IPS-15b (cell line): ENCODE measurements around the gene TCF7L2.
"Not testable (repeated sequence)": the region's sequence is repeated elsewhere in the genome, so short reads cannot be mapped to it uniquely, and the experiment has no call there.

Source experiments
- H3K27me3 ChIP-seq: one replicate; pipeline ENCODE4 v1.6.1; 2013; ENCODE audit warnings: low read length; ENCODE audit not compliant: control insufficient read depth, insufficient read depth
- H3K36me3 ChIP-seq: one replicate; pipeline ENCODE4 v1.6.1; 2013; ENCODE audit warnings: low read length; ENCODE audit not compliant: control insufficient read depth, insufficient read depth
- H3K4me1 ChIP-seq: one replicate; pipeline ENCODE4 v1.6.1; 2013; ENCODE audit warnings: mild to moderate bottlenecking, low read length; ENCODE audit not compliant: control insufficient read depth, insufficient read depth
- H3K4me3 ChIP-seq: one replicate; pipeline ENCODE4 v1.5.1; 2013; ENCODE audit warnings: low read depth, low read length
- H3K9ac ChIP-seq: one replicate; pipeline ENCODE4 v1.6.1; 2013; ENCODE audit warnings: low read depth, mild to moderate bottlenecking, low read length
- H3K9me3 ChIP-seq: one replicate; pipeline ENCODE4 v1.6.1; 2013; ENCODE audit warnings: mild to moderate bottlenecking, low read length; ENCODE audit not compliant: control insufficient read depth, insufficient read depth

The TCF7L2 gene

DNA sequence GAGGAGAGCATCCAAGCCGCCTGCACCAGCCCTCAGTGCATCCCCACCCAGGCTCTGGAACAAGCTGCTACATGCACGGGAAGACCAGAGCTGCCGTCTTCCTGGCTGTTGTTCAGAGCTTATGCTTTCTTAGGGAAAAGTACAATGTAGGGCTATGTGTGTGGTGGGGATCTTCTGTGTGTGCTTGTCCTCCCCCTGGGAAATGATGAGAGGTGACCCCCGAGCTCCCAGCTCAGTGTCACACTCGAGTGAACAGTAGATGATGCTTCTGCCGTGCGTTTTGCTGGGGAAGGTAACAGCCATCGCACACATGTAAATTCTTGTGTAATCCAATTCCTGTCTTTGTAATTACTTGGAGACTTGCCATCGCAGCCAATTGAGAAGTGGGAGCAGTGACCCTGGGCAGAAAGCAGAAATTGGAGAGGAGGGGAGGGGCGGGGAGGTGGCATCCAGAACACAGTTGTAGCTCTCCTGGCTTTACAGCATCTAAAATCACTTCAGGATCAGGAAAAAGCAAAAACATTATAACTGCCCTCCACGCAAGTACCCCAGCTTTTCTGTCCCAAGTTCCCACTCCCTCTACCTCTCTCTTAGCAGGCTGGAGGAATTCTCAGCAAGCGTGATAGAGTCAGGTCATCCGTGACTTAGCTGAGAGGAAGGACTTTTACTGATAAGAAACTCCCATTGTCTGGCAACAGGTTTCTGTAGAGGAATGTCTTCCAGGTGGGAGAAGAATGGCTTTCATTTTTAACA is 149.6 kb downstream of the TCF7L2 start:
- H3K27me3 ChIP-seq = no peaks in the 10 kb centered on the region
- peaks cover 12% of the 10 kb centered on the region for H3K36me3 ChIP-seq
- no peak overlapping the region for H3K4me3 ChIP-seq
- H3K4me1 ChIP-seq = no peaks in the 10 kb centered on the region
- H3K9ac ChIP-seq = no peak overlapping the region
- no peaks in the 10 kb centered on the region for H3K9me3 ChIP-seq

GRCh38 chr10:113100281-113100680 is 150.2 kb downstream of the TCF7L2 start:
- Histone ChIP-seq H3K27me3 (no peaks in the 10 kb centered on the region), H3K9ac (no peak overlapping the region), H3K4me3 (no peak overlapping the region), H3K36me3 (peaks cover 12% of the 10 kb centered on the region), H3K4me1 (no peaks in the 10 kb centered on the region), H3K9me3 (no peaks in the 10 kb centered on the region)

- Histone ChIP-seq H3K4me1 (peaks cover 3% of the 10 kb centered on the region), H3K9ac (no peak overlapping the region), H3K4me3 (no peak overlapping the region), H3K27me3 (no peaks in the 10 kb centered on the region), H3K36me3 (peaks cover 3% of the 10 kb centered on the region), H3K9me3 (no peaks in the 10 kb centered on the region)
Measured at GRCh38 chr10:113103131-113103840, 153.2 kb downstream of the TCF7L2 start.

- Histone ChIP-seq H3K4me1 (peaks cover 3% of the 10 kb centered on the region), H3K4me3 (no peak overlapping the region), H3K9ac (no peak overlapping the region), H3K9me3 (no peaks in the 10 kb centered on the region), H3K27me3 (no peaks in the 10 kb centered on the region), H3K36me3 (peaks cover 3% of the 10 kb centered on the region)
Measured at GRCh38 chr10:113104047-113104446, 154.0 kb downstream of the TCF7L2 start.

DNA sequence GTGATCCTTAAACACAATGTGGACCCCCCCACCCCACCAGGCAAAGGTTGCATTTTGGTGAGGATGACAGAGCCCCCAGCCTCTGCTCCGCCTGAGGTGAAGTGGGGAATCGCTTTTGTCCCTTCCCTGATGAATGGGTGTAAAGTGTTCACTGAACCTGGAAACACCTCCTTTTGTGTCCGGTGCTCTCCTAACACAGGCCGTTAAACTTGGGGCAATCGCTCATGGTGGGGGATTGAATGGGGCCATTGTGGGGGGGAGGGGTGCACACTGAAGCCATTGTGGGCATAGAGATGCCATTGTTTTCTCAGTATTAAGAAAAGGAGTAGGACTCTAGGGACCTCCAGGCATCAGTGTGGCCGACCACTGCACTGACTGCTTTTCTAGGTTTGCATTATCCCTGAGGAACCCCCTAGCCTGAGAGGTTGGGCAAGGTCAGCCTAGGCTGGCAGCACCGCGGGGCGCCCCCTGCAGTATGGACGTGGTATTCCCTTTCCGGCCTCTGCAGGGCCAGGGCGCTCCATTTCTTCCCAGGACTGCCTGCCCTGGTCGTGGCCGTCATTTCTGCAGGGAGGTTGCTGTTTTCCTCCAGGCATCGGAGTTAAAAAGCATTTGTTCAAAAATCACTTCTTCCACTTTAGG is 158.3 kb downstream of the TCF7L2 start:
- Histone ChIP-seq H3K4me1 (peaks cover 3% of the 10 kb centered on the region), H3K9me3 (no peaks in the 10 kb centered on the region), H3K36me3 (no peaks in the 10 kb centered on the region), H3K9ac (no peak overlapping the region), H3K27me3 (no peaks in the 10 kb centered on the region), H3K4me3 (no peak overlapping the region)

DNA sequence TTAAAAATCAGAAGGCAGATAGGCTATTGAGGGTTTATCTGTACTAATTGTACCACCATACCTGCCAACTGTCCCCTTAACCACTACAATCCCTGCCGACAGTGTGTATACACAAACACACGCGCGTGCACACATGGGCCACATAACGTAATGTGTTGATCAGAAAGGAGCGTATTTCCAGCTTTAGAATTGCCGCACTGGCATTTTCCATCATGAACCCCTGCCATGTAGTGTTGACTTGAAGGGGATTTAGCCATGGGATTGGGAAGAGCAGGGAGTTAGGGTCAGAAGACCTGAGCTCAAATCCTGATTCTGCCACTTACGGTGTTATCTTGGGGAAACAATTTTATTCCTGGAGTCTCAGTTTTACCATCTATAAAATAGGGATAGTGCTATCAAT is 158.9 kb downstream of the TCF7L2 start:
- peaks cover 3% of the 10 kb centered on the region for H3K4me1 ChIP-seq
- no peaks in the 10 kb centered on the region for H3K27me3 ChIP-seq
- no peak overlapping the region for H3K4me3 ChIP-seq
- no peak overlapping the region for H3K9ac ChIP-seq
- no peaks in the 10 kb centered on the region for H3K9me3 ChIP-seq
- H3K36me3 ChIP-seq = no peaks in the 10 kb centered on the region

- H3K4me1 ChIP-seq, H3K27me3 ChIP-seq, H3K4me3 ChIP-seq, H3K36me3 ChIP-seq, H3K9me3 ChIP-seq, H3K9ac ChIP-seq: not testable (repeated sequence)
Measured at GRCh38 chr10:113109482-113109881, 159.4 kb downstream of the TCF7L2 start.

DNA sequence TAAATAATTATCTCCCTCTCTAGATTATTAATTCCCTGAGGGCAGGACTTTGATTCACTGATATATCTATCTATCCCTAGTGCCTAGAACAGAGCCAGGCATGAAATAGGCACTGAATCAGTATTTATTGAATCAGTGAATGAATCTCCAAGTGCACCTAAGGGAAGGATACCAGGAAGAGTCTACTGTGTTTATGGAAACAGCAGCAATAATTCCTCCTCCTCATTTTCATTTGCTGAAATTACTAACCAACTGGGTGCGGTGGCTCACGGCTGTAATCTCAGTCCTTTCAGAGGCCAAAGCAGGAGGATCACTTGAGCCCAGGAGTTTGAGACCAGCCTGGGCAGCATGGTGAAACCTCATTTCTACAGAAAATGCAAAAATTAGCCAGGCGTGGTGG is 161.2 kb downstream of the TCF7L2 start:
- Histone ChIP-seq H3K4me3 (no peak overlapping the region), H3K9me3 (no peaks in the 10 kb centered on the region), H3K4me1 (peaks cover 3% of the 10 kb centered on the region)

GRCh38 chr10:113111900-113112853 is 162.1 kb downstream of the TCF7L2 start:
- Histone ChIP-seq H3K9me3 (no peaks in the 10 kb centered on the region), H3K9ac (no peak overlapping the region), H3K36me3 (no peaks in the 10 kb centered on the region), H3K27me3 (no peaks in the 10 kb centered on the region), H3K4me1 (peaks cover 3% of the 10 kb centered on the region), H3K4me3 (no peak overlapping the region)

More for the DNA sequence above, 161.2 kb downstream of the TCF7L2 start:
- H3K9ac ChIP-seq = no peak overlapping the region
- no peaks in the 10 kb centered on the region for H3K36me3 ChIP-seq
- no peaks in the 10 kb centered on the region for H3K27me3 ChIP-seq

DNA sequence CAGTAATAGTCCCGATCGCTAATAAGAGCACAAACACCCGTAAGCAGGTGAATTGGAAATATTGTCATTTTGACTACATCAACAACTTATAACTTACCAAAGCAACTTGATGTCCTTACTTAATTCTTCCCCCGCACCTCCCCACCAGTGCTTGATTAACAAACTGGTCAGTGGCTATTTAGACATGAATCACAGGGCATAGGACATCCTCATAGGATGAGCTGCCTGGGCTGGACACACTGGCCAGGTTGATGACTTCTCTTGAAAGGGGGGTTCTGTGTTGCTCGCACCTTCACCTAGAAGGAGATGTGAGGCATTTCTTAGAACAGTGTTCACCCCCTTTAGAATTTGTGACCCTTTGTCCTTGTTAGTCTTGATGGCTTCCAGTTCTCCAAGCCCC is 163.2 kb downstream of the TCF7L2 start:
- no peak overlapping the region for H3K9ac ChIP-seq
- H3K4me3 ChIP-seq = no peak overlapping the region
- no peaks in the 10 kb centered on the region for H3K9me3 ChIP-seq
- H3K27me3 ChIP-seq = no peaks in the 10 kb centered on the region
- no peaks in the 10 kb centered on the region for H3K36me3 ChIP-seq
- peaks cover 3% of the 10 kb centered on the region for H3K4me1 ChIP-seq

DNA sequence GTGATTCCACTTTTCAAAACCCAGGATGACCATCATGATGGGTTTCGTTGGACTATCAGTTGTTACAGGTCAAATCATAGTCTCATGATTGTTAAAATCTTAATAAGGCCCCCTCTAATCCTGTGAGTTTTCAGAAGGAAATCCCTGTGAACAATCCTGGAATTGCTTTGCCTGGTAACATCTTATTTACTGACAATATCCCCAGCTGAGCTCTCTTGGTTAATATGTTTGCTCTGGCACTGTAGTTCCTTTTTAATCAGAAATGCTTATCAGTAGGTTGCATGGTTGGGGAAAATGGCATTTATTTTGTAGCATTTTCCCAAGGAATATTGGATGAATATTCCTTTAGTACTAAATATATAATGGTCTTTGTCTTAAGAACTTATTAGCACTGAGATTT is 163.9 kb downstream of the TCF7L2 start:
- Histone ChIP-seq H3K9me3 (no peaks in the 10 kb centered on the region), H3K9ac (no peak overlapping the region), H3K4me3 (no peak overlapping the region), H3K27me3 (no peaks in the 10 kb centered on the region), H3K4me1 (peaks cover 3% of the 10 kb centered on the region), H3K36me3 (no peaks in the 10 kb centered on the region)
